K562 (cell line): ENCODE measurements around the gene ATRNL1. TPM values are rescaled to one million over a fixed set of nuclear protein-coding genes. Genes with fewer than 3 reads are reported as not detected.

Experiments used
- polyA plus RNA-seq, 8 experiments: library from polyadenylated mRNA; depleted of rRNA in 4 of 8; stranded (reverse) in 5 of 8; unstranded in 3 of 8; fragments of >200 nt; fragmentation: Nextera tagmentation in 2 of 8; fragmentation: Illumina TruSeq in 1 of 8; extraction: Ambion mirVana in 2 of 8; extraction: Trizol in 1 of 8; gene quantifications; 2 replicates each; pipeline versions ENCODE4 v1.2.1 to v1.2.3, GENCODE V29; 2011 to 2014; ENCODE audit warnings: inconsistent platforms in 1 of 8, missing spikeins in 1 of 8
- total RNA-seq, 7 experiments: library from RNA; depleted of rRNA in 6 of 7; stranded (reverse); fragments of >200 nt in 6 of 7; fragmentation: Illumina TruSeq in 2 of 7; extraction: Trizol in 2 of 7; gene quantifications; 2 replicates each; pipeline versions ENCODE4 v1.2.1 to v1.2.3, GENCODE V29; 2011 to 2021; ENCODE audit warnings: low replicate concordance in 1 of 7

ATRNL1 gene
- total and polyA plus RNA-seq, 9 of the 15 experiments (the other 6 are each of a cell fraction or from before 2014, with no cell fraction given), result 0.18 TPM; not detected in 8

Other genes starting within 250 kb of the ATRNL1 start
- gene TRUB1, start 155.2 kb upstream of the ATRNL1 start, total RNA-seq (2014; rRNA removed), result 14.3 and 16.5 TPM in 2 replicates
- gene TRUB1, start 155.2 kb upstream of the ATRNL1 start, total RNA-seq (2014; rRNA removed; fragmentation: Illumina TruSeq; extraction: Trizol), result 15.9 and 17.6 TPM in 2 replicates
- gene TRUB1, start 155.2 kb upstream of the ATRNL1 start, total RNA-seq (2015; rRNA removed; fragmentation: Illumina TruSeq; extraction: Trizol), result 13.7 and 14.6 TPM in 2 replicates
- gene TRUB1, start 155.2 kb upstream of the ATRNL1 start, total RNA-seq (2021), result 9.9 and 11.3 TPM in 2 replicates
- gene TRUB1, start 155.2 kb upstream of the ATRNL1 start, polyA plus RNA-seq (2011; rRNA removed), result 8.6 and 11.5 TPM in 2 replicates
- 11.1 and 12.9 TPM in 2 replicates for gene TRUB1, start 155.2 kb upstream of the ATRNL1 start, polyA plus RNA-seq (2014; fragmentation: Illumina TruSeq; extraction: Trizol)
- 1 to 10 TPM; 4.6 to 7.6 TPM for gene TRUB1, start 155.2 kb upstream of the ATRNL1 start, polyA plus RNA-seq (2014; fragmentation: Nextera tagmentation; extraction: Ambion mirVana)
- 9.7 and 9.8 TPM in 2 replicates for gene TRUB1, start 155.2 kb upstream of the ATRNL1 start, polyA plus RNA-seq (2014; rRNA removed)